Breast epithelium (tissue), 3 donors: ENCODE results near the gene PTPRN2.

Experiments used
- CTCF ChIP-seq, 3 donors: fragments of 450-650 bp; IDR thresholded peaks; one replicate each; pipeline ENCODE4 v1.5.1; 2016 to 2017; ENCODE audit warnings: antibody characterized with exemption in 3 of 3, mild to moderate bottlenecking in 3 of 3, moderate library complexity in 3 of 3
- POLR2A ChIP-seq: fragments of 450-650 bp; IDR thresholded peaks from one replicate; pipeline ENCODE4 v1.6.1; 2016; ENCODE audit warnings: antibody characterized with exemption, mild to moderate bottlenecking, moderate library complexity
- POLR2AphosphoS5 ChIP-seq, 3 donors: sonication (generic); formaldehyde crosslinking; IDR thresholded peaks; one replicate each; pipeline ENCODE4 v1.6.1; 2017; ENCODE audit warnings: antibody characterized with exemption in 3 of 3

GRCh38 chr7:157848508-157849340 is 738.9 kb downstream of the PTPRN2 start:
- TF ChIP-seq CTCF (IDR thresholded peaks at IDR 0.05), result no peak
- no peak for TF ChIP-seq POLR2A
- no peak for TF ChIP-seq POLR2AphosphoS5 (IDR thresholded peaks at IDR 0.05)
